GM12873 (cell line): Measurements from ENCODE around the gene ZMIZ1.

Source experiments
- TF ChIP-seq, protein P1 (sequence below): IDR thresholded peaks from 2 replicates; pipeline ENCODE4 v1.5.1; 2012; ENCODE audit warnings: low read depth, mild to moderate bottlenecking, moderate library complexity, low read length, control low read depth; ENCODE audit not compliant: insufficient read depth; ENCODE audit errors: missing control alignments

The ZMIZ1 gene

DNA sequence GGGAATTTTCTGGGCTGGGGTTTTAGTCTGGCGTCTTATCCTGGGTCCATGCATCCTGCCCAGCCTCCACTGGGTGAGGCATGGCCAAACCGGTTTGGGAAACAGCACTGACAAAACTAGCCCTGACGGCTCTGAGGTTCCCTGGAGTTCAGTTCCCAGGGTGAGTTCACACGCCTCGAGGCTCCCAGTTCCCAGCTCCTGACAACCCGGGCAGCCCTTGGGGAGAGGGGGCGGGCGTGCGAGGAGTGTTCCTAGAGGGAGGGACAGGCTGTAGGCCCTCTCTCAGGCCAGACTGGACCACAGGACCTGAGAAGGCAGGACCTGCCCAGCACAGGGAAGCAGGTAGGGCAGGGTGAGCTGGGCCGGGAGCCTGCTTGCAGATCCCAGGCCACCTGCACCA is 196.2 kb downstream of the ZMIZ1 start:
- TF ChIP-seq, protein P1, sequence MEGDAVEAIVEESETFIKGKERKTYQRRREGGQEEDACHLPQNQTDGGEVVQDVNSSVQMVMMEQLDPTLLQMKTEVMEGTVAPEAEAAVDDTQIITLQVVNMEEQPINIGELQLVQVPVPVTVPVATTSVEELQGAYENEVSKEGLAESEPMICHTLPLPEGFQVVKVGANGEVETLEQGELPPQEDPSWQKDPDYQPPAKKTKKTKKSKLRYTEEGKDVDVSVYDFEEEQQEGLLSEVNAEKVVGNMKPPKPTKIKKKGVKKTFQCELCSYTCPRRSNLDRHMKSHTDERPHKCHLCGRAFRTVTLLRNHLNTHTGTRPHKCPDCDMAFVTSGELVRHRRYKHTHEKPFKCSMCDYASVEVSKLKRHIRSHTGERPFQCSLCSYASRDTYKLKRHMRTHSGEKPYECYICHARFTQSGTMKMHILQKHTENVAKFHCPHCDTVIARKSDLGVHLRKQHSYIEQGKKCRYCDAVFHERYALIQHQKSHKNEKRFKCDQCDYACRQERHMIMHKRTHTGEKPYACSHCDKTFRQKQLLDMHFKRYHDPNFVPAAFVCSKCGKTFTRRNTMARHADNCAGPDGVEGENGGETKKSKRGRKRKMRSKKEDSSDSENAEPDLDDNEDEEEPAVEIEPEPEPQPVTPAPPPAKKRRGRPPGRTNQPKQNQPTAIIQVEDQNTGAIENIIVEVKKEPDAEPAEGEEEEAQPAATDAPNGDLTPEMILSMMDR: no peak

DNA sequence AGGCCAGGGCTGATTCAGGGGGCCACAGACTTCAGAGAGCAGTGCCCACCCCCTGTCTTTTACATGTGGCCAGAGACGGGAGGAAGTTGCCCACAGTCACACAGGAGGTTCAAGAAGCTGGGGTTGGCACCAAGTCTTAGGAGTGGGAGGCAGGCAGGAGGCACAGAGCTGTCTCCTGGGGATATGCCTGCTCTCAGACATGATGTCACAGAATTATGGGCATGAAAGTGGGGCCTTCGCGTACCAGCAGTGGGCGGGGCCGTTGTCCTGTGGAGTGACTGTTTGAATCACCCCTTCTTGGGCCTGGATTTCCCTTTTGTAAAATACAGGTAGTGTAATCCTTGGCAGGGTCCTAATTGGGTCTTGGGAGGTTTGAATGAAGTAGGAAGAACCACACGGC is 197.3 kb downstream of the ZMIZ1 start:
- TF ChIP-seq, protein P1: no peak

DNA sequence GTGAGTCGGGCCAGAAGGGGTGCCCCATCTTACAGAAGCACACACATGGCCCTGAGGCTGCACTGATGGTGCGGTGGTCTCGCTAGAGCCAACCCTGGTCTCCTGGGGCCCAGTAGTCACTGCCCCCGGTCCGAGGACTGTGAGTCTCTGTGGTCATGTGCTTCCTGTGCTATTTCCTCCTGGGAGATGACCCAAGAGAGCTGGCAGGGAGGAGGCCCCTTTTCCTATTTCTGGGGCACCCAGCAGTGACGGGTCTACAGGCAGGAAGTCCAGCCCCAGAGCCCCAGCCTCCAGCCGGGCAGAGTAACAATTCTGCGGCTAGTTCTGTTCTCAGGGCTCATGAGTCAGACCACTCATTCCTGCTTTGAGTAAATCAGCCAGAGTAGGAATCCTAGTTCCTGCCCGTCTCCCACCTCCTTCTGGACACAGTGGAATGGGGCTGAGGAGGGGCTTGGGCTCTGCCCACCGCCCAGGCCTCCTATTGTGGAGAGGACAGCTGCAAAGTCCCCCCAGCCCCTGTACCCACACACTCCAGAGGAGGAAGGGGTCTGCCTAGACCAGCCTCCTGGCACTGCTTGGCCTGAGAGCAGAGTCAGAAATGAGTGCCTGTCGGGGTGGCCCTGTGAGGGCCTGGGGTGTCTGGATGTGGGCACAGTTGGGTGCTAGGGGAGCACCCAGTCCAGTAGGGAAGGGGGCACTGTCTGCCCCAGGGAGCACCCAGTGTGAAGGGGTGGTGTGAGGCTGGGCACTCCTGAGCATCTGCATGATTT is 198.0 kb downstream of the ZMIZ1 start:
- TF ChIP-seq, protein P1: no peak

DNA sequence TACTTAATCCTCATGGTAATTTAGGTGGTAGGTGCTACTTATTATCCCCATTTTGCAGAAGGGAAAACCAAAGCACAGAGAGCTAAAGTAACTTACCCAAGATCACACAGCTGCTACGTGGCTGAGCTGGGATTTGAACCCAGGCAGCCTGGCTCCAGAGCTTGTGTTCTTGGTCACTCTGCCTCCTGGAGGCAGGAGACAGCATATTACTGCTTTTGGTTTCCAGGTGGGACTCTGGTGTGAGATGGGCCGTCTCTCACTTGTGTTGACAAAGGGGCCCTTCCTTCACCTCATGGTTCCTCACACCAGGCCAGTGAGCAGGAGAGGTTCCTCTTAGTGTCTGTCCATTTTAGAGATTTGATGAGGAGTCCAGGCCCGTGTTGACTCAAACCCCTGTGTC is 198.7 kb downstream of the ZMIZ1 start:
- TF ChIP-seq, protein P1: peak; percentile 57

DNA sequence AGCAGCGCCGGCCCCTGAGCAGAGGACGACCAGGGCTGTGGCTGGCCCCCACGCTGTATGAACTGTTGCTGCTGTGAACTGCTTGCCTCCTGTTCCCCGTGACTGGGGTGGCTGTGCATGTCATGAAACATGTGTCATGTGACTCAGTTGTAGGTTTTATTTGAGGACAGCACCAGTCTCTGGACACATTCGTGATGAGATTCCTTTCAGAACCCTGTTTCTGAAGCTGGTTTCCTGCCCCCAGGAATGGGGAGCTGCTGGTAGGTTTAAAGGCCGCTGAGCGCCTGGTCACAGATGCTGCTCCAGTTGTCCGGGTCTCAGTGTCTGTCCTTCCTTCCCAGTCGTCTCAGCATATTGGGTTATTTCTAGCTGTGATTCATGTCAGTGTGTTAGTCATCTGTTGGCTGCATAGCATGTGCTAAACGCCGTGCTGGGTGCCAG is 199.4 kb downstream of the ZMIZ1 start:
- TF ChIP-seq, protein P1: no peak

DNA sequence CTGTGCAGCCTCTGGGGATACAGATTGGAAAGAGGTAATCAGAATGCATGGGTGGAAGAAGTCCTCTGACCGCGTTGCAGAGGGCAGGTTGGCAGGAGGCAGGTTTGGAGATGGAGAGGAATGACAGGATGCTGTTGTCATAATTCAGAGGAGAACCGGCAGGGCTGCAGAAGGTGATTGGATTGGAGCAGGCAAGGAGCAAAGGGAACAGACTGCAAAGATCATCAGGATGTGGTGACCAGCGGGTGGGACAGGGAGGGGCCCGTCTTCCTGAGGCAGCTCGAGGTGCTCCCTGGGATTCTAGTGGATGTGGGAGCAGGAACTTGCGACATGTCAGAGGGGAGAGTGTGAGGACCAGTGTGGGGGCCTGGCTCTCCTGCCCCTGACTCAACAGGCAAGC is 200.0 kb downstream of the ZMIZ1 start:
- TF ChIP-seq, protein P1: no peak

DNA sequence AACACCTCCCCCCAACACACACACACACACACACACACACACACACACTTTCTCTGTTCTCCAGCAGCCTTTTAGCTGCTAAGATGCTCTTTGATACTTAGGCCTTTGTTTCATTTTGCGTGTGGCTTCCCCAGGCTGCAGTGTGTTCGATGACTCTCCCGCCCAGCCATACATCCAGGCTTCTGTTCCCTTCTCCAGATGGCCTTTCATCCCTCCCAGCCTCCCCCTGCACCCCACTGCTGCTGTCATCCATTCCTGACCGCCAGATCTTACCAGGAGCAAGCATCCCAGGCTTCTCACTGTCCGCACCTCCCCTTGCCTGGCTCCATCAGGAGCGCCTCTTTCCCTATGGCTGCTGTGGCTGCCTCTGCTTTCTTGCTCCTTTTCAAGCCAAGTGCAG is 200.7 kb downstream of the ZMIZ1 start:
- TF ChIP-seq, protein P1: no peak
